WTC11 (cell line): ENCODE measurements around the gene SMG7.

Source experiments
- CTCF ChIP-seq: fragments of 200-600 bp; IDR thresholded peaks from 2 replicates; pipeline ENCODE4 v1.8.0; 2022; ENCODE audit warnings: antibody characterized with exemption
- JUN ChIP-seq: sonication (generic); formaldehyde crosslinking; IDR thresholded peaks from 2 replicates; pipeline ENCODE4 v1.8.0; 2023; ENCODE audit warnings: mild to moderate bottlenecking, missing genetic modification reagents
- NR2C2 ChIP-seq: sonication (generic); formaldehyde crosslinking; IDR thresholded peaks from 2 replicates; pipeline ENCODE4 v1.8.0; 2022; ENCODE audit warnings: mild to moderate bottlenecking, missing genetic modification reagents

- TF ChIP-seq JUN (no peak), CTCF (no peak), NR2C2 (CRISPR knock-in tag) (no peak)
Observed at GRCh38 chr1:183517401-183517800, 45.1 kb downstream of the SMG7 start.
